HG03442 (cell line): Measurements from ENCODE around the gene JMJD6.
"Not testable (repeated sequence)": the region's sequence is repeated elsewhere in the genome, so short reads cannot be mapped to it uniquely, and the experiment has no call there.

Source experiments
- ATAC-seq: cut with Tn5 transposase; IDR thresholded peaks from one replicate; pipeline ENCODE4 v1.9.1; 2021; ENCODE audit warnings: mild to moderate bottlenecking, moderate library complexity; ENCODE audit not compliant: unreplicated experiment

Gene JMJD6

DNA sequence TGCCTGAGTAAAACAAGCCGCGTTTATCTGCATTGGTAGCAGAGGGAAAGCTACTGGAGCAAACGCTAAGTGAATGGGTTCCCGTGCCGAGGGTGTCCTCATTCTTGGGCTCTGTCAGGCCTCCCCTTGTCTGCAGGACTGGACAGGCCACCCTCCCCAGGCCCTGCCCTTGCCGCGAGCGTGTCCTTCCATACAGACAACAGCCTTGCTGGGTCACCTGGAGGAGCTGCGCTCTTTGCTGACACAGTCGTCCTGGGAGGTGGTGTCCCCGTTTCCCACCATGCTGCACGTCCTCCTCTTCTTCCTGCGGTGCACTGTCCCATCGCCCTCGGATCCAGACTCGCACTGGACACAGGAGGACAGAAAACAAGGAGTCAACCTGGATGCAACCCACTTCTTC, 7.9 kb downstream of the JMJD6 start:
- no peak for ATAC-seq

DNA sequence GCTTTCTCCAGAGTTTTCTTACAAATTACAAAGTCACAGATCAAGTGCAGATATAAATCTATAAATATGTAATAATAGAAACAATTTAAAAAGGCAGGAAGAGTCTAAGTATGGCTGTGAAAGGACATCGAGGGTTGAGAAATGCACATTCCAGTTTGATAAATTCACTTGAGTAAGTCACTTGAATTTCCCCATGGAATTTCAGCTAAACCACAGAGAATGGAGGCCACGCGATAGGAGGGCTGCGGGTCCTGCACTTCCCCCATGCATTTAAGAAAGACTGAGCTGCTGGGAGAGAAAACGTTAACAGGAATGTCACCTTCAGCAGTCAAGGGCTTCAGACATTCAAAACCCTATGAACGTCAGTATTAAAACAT, 9.6 kb downstream of the JMJD6 start:
- no peak for ATAC-seq

DNA sequence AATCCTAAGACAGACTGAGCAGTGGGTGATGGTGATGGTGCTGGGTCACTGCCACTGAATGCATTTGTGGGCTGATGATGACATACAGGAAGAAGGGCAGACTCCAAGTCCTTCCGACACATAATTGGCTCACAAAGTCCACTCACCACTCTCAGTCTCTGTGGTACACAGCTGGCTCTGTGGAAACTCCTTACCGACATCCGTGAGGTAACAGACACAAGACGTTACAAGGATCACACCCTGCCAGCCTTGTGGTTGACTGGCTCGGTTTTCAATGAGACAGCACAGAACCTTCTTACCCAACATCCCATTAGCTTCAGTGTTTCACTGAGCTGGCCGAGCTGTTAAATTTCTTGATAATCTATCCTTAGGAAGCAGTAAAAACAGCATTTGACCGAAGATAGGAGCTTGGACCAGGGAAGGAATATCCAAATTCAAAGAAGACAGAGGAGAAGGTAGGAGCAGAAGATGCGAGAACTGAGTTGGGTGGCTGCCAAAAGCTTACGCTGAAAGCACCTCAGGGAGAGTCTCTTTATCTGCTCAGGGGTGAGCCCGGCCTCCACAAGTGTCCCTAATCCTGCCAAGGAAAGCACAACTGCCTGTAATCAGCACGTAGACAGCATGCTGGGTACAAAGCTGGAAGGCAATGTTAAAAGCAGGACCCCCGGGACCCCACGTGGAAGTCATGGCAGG, 10.1 kb downstream of the JMJD6 start:
- ATAC-seq = no peak

DNA sequence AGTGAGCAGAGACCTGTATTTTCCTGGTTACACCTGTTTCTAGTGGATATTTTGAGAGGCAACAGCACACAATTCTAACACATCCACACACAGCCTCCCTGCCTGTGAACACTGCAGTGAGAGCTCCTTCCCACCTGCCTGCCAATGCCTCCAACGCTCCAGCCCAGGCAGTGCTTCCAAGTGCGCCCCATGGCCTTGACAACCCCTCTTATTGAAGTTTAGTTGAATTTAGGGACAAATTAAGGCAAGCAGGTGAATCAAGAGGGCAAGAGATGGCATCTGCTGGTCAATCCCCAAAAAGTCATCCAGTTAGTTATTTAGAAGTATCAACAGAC, 10.9 kb downstream of the JMJD6 start:
- no peak for ATAC-seq

DNA sequence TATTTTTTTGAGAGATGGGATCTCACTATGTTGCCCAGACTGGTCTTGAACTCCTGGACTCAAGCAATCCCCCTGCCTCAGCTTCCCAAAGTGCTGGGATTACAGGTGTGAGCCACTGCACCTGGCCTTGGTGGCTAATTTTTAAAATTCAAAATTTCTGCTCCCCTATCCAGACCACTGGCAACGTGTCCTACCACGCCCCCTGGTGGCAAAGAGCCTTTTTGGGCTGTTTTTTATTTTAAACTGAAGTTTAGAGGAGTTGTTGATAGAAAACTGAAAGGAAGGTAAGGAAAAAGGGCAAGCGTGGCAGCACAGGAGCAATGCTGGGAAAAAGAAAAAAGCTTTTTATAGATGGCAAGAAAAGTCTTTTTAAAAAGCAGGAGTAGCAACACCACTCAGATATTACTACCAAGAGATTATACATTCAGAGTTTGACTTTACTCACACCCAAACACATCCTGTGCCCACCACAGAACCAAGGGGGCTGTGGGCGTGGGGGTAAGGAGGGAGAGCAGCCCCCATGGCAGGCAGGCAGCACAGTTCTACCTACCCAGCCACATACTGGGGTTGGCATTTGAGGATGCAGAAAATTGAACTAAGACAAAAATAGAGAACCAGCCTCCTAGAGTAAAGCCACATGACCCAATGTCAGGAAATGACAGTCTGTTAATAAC, 11.4 kb downstream of the JMJD6 start:
- no peak for ATAC-seq

DNA sequence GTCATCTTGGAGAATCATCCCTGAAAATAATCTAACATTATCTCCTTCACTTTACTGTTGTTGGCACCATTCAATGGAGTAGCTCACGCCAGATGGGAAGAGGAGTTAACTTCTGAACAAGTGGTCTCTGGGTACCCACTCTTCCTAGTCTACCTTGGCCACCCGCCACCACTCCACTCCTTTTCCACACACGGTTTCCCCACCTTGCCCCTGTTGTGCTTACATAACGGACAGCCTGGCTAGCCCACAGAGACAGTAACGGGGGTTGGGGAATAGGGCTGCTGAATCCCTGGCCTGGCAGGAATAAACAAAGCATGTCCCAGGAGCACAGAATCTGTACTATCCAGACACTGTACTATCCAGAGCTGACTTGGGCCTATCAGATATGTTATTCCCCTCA, 12.1 kb downstream of the JMJD6 start:
- ATAC-seq = no peak

DNA sequence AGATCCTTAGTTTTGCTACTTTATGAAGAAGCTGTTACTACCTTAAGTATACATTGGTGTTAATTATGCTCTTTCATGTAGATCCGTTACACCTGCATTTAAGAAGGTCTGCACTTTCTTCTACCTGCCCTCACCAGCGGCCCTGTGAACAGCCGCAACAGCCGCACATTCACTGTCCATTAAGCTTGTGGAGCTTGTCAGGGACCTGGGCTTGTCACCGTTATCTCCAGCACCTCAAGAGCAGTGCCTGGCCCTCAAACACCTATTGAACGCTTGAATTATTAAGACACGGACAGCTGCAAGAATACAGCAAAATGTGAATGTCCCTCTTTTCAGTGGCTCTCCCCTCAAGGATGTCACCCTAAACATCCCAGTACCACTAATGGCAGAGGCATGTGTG, 12.6 kb downstream of the JMJD6 start:
- no peak for ATAC-seq

DNA sequence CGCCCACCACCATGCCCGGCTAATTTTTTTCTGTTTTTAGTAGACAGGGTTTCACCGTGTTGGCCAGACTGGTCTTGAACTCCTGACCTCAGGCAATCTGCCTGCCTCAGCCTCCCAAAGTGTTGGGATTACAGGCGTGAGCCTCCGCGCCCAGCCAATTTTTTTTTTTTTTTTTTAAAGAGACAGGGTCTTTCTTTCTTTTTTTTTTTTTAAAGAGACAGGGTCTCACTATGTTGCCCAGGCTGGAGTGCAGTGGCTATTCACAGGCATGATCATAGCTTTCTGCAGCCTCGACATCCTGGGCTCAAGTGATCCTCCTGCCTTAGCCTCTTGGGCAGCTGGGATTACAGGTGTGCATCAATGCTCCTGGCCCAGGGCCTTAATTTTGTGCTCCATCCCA, 14.1 kb downstream of the JMJD6 start:
- not testable (repeated sequence) for ATAC-seq

DNA sequence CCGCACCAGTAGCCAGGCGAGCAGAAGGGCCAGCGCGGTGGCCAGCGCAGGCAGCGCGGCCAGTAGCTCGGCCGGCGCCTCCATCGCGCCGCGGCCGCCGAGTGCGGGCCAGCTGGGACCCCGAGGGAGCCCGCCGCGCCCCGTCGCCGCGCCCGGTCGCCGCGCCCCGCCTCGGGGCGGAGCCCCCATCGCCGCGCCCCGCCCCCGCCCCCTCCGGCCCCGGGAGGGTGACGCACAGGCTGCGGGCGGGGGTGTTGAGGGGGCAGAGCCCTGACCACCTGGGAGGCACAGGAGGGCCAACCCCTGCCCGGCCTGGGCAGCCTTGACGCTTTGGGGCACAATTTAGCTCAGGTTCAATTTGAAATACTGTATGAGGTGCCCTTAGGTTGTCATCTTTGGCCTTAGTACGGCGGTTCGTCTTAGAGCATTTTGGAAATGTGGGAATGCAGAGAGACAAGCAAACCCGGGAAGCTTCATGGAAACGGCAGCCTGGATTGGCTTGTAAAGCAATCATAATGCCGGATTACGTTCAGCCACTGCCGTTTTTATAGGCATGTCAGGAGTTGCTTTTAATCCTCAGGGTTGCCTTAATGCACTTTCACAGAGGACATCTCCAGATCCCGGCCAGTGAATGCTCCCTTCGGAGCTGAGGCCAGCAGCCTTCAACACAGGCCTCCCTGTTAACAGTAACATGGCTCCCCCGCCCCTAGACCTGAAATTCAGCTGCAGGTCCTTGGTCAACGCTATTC, 15.4 kb downstream of the JMJD6 start, which contains the start of gene MXRA7:
TSS of gene MXRA7 (minus strand) at position 103 of the 749 bp plus-strand sequence. CDS start at position 84, 19 bp downstream.
- ATAC-seq = no peak

DNA sequence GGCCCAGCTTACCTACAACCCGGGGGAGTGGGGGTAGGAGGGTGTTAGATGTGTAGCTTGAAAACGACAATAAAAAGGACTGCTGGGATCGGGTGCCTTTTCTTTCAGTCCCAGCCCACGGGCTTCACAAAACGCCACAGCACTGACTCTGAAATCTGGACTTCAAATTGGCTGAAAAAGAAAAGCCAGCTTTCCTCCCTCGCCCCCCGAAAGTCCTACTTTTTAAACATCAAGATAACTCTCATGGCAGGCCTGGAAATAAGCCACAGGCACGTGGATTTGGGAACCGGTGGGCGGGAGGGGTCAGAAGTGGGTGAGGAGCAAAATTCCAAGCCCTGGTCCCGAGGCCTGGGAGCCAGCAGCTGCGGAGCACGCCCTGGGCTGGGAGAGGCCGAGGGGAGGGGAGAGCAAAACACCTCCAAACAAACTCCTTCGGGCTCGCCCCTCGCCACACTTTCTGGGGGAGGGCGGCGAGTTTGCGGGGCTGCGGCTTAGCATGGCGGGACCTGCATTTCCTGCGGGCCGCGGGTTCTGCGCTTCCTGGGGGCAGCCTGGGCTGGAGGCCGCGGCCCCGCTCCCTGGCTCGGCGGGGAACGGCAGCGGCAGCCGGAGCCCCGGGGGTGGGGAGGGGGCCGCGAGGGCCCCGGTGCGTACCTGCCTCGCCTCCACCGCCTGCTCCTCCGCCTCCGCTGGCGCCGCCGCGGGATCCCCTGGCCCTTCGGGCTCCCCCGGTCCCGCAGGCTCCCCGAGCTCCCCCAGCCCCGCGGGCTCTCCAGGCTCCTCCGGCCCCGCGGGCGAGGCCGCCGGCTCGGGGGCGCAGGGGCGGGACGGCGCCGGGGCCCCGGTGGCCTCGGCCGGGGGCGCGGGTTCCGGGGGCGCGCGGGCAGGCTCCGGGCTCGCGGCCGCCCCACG, 16.2 kb downstream of the JMJD6 start:
- ATAC-seq = not testable (repeated sequence)

DNA sequence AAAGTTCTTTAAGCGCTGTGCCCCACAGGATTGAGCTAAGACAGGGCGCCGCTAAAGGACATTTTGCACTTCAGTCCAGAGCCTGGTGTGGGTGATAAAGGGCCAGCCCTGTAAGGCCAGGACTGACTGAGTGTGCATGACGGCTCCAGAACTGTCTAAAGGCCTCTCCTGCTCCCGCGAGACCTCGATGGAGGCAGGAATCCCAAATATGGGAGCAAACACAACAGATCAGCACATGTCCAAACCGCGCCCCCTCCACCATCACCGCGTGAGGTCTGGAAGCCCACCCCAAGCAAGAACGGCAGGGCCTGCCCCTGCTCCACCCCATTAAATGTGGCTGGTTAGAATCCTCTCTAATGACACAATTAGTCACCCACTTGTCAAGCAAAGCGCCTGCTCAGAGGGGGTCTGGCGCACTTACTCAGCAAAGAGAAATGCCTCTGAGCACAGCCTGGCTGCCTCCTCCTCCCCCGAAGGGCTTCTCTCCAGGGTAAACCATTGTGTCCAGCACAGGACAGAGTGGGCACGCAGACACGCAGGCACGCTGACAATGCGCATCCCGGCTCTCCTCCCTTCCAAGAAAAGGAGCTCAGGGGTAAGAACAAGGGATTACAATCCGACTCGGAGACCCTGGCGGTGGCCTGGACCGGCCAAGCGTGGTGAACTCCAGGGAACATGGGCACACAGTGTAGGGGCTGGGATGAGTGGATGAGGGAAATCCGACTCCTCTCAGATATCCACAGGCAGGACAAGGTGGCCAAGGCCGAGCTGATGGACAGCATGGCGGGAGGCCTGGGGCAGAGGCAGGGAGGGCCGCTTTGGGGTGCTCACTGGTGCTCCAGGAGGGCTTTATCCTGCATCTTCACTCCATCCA, 17.1 kb downstream of the JMJD6 start:
- ATAC-seq = no peak

DNA sequence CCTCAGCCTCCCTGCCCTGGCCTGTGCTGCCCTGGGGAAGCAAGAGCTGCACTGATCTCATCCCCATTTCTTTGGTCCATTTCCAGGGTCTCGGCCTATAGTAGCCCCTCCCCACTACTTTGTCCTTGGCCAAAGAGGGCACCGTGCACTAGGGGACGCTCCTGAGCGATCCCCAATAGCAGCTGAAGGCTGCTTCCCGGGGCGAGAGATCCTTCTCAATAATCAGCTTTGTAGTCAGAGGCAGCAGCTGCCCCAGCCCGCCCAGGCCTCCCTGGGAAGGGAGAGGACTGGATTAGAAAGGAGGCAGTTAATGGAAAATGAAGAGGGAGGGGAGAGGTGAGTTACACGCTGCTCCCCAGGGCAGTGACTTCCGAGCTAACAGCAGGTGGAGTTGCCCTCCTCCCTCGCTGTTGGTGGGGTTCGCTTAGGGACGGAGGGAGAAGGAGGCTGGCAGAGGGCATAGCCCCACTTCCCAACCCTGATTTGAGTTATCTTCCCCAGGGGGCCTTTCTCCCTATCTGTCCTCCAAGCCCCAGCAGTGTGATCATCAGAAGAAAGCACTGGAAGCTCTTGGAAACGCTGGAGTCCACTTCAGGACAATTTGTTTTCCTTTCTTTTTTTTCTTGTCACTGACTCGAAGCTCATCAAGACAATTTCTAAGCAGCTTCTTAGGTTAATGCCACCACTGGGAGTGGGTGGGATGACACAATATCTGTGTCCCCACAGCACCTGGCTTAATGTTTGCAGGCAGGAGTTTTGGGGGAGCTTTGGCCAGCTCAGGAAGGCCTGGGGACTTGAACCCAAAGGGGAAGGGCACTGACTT, 18.2 kb downstream of the JMJD6 start:
- no peak for ATAC-seq

DNA sequence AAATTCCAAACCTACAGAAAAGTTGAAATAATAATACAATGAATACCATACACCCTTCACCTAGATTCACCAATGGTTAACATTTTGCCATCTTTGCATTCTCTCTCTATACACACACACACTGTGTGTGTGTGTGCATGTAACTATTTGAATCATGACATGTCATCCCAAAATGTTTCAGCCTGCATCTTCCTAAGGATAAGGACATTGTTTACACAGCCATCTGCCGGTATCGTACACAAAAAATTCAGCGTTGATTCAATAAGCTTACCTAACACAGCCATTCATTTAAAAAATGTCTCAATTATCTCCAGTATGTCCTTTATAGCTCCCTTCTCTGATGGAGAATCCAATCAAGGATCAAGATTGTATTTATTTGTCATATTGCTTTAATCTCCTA, 19.6 kb downstream of the JMJD6 start:
- ATAC-seq = no peak

DNA sequence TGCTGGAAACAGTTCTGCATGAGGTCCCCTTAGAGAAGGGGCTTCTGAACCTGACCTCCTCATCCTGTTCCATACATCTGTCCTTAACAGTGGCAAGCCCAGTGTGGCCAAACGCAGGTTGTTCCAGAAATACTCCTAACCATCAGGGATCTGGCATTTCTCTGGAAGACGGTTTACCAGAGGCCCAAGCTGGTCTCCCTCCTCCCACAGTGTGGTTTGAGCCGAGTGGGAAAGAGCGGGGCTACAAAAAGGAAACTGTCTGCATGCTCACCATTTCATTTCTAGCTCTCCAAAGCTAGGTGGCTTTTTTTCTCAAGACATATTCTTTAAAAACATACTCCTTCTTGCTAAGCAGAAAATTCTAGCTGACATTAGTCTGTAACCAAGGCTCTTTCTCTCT, 21.6 kb downstream of the JMJD6 start:
- ATAC-seq = no peak

DNA sequence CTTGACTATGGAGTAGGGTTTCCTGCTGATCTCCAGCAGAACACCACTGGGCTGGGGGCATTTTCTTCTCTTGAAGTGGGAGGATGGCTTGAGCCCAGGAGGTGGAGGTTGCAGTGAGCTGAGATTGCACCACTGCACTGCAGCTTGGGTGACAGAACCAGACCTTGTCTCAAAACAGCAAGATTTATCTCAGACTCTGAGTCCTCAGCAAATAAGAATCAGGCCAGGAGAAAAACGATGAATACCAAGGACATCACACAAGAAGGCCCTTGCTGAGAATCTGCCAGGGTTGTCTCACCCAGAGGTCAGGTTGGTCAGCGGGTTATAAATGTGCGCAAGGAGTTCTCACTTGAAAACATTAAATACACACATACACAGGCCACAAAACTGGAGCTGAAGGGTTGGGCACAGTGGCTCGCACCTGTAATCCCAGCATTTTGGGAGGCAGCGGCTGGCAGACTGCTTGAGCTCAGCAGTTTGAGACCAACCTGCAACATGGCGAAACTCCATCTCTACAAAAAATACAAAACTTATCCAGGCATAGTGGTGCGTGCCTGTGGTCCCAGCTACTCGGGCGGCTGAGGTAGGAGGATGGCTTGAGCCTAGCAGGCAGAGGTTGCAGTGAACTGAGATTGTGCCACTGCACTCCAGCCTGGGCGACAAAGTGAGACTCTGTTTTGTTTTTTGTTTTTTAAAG, 23.3 kb downstream of the JMJD6 start:
- ATAC-seq = no peak

DNA sequence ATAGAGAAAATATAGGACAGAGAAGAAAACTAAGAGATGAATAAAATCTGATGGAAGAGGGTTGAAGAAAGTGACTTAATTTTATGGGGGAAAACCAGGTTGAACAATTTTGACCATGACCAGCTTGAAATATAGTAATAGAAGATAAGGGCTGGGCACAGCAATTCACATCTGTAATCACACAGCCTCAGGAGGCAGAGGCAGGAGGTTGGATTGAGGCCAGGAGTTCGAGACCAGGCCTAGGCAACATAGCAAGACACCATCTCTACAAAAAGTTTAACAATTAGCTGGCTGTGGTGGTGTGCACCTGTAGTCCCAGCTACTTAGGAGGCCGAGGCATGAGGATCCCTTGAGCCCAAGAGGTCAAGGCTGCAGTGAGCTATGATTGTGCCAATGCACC, 24.3 kb downstream of the JMJD6 start:
- ATAC-seq = no peak

DNA sequence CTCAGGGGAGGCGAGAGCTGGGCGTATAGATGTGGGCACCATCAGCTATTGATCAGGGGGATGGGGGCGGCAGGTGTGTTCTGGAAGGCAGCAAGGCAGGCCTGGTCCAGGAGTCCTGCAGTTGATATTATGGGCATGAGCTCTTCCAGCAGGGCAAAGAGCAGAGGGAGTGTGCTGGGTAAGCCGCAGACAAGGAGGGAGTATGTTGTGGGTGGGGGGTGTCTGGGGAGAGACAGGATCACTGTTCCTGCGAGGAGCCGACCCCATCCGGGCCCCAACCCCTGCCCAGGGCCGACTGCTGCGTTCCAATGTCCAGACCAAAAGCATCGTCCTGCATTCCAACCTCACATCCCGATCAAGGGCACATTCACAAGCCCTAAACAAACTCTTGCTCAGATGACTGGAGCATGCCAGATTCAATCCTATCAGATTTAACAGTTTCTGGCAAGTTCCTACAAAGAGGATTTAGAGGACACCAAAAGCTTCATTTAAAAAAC, 24.9 kb downstream of the JMJD6 start:
- no peak for ATAC-seq
